Natural killer cell (primary cell): ENCODE data around the gene ZNF543. TPM values are rescaled to one million over a fixed set of nuclear protein-coding genes. Genes with fewer than 3 reads are reported as not detected.

Source experiments
- ATAC-seq, 3 donors: fragments of 150-1000 bp in 2 of 3; fragments of 200-7000 bp in 1 of 3; cut with Tn5 transposase; 1 replicate in 1 of 3; 2 replicates in 2 of 3; pipeline ENCODE4 v1.10.0; 2021; ENCODE audit warnings: mild to moderate bottlenecking in 2 of 3, moderate library complexity in 2 of 3
- DNase-seq, 2 donors: peaks; one replicate each; pipeline versions ENCODE4 v3.0.0 to v3.0.0-alpha.2; 2013 to 2021; ENCODE audit warnings: mixed read lengths in 1 of 2
- H3K27ac ChIP-seq: one replicate; pipeline ENCODE4 v1.5.1; 2013; ENCODE audit warnings: mild to moderate bottlenecking, low read length
- H3K27me3 ChIP-seq: one replicate; pipeline ENCODE4 v1.6.1; 2013; ENCODE audit warnings: low read length; ENCODE audit not compliant: control insufficient read depth, insufficient read depth
- H3K36me3 ChIP-seq: one replicate; pipeline ENCODE4 v1.6.1; 2013; ENCODE audit warnings: low read length; ENCODE audit not compliant: control insufficient read depth, insufficient read depth
- H3K4me1 ChIP-seq: one replicate; pipeline ENCODE4 v1.6.1; 2013; ENCODE audit warnings: low read length; ENCODE audit not compliant: control insufficient read depth, insufficient read depth
- H3K4me3 ChIP-seq: one replicate; pipeline ENCODE4 v1.5.1; 2013; ENCODE audit warnings: low read length
- H3K9me3 ChIP-seq: one replicate; pipeline ENCODE4 v1.6.1; 2013; ENCODE audit warnings: low read length; ENCODE audit not compliant: control insufficient read depth, insufficient read depth
- H3K27ac Mint-ChIP-seq, 2 donors: one replicate each; pipeline ENCODE4 v1.8.0; 2022; ENCODE audit warnings: mild to moderate bottlenecking in 2 of 2, mixed read lengths in 2 of 2, moderate library complexity in 1 of 2
- H3K27me3 Mint-ChIP-seq, 2 donors: one replicate each; pipeline ENCODE4 v1.8.0; 2022; ENCODE audit warnings: low read depth in 2 of 2, mixed read lengths in 2 of 2
- H3K36me3 Mint-ChIP-seq: one replicate; pipeline ENCODE4 v1.8.0; 2022; ENCODE audit warnings: mixed read lengths
- H3K4me1 Mint-ChIP-seq, 2 donors: one replicate each; pipeline ENCODE4 v1.8.0; 2022; ENCODE audit warnings: mixed read lengths in 2 of 2
- H3K4me3 Mint-ChIP-seq: one replicate; pipeline ENCODE4 v1.8.0; 2022; ENCODE audit warnings: mild to moderate bottlenecking, moderate library complexity, mixed read lengths
- H3K9me3 Mint-ChIP-seq, 2 donors: one replicate each; pipeline ENCODE4 v1.8.0; 2022; ENCODE audit warnings: mixed read lengths in 2 of 2
- CTCF ChIP-seq: fragments of 200-600 bp; IDR thresholded peaks from one replicate; pipeline ENCODE4 v1.8.0; 2022; ENCODE audit warnings: antibody characterized with exemption
- WGBS: methylation state at CpG from one replicate; pipeline ENCODE4 v1.1.7; 2013; ENCODE audit warnings: missing lambda C conversion rate; ENCODE audit not compliant: insufficient coverage; 5-methylcytosine and 5-hydroxymethylcytosine counted together
- intact Hi-C: fragments of 100-400 bp; cut with micrococcal nuclease; formaldehyde crosslinking; loops from one replicate; pipeline ENCODE4 v1.14.2; 2022
- total RNA-seq, 4 donors: library from RNA; stranded (reverse); fragments of 120-200 nt in 1 of 4; gene quantifications; one replicate each; pipeline versions ENCODE4 v1.2.3 to v1.2.4, GENCODE V29; 2013 to 2022

The ZNF543 gene
- total RNA-seq, 3 donors from 2014 or later (not counting 1 experiment from before 2014, with no cell fraction given) = 4.7 to 7.2 (median 5.9) TPM

- ATAC-seq (no peak), DNase-seq (no peak)
- no peak for TF ChIP-seq CTCF
- peaks cover 4 to 10% of the 10 kb centered on the region in 2 donors for H3K27me3 Mint-ChIP-seq
- peak overlapping the region; percentile 95 to 97 for H3K27ac Mint-ChIP-seq
- Histone ChIP-seq H3K27ac (no peak overlapping the region), H3K36me3 (peaks cover 33% of the 10 kb centered on the region), H3K9me3 (peaks cover 32% of the 10 kb centered on the region), H3K27me3 (no peaks in the 10 kb centered on the region), H3K4me3 (peak overlapping the region; percentile 91), H3K4me1 (peaks cover 17% of the 10 kb centered on the region)
- H3K4me3 Mint-ChIP-seq = peak overlapping the region; percentile 98
- intact Hi-C loops = loop anchor here (1.0 to 5.0 kb wide), 6 partner anchors 11 to 111 kb away; partner anchors contain the start of genes TRAPPC2B, ZNF17, ZNF460 and ZNF543
- WGBS = 24% methylated on average over 7 of the region's 7 CpGs
- peaks cover 32 to 33% of the 10 kb centered on the region in 2 donors for H3K4me1 Mint-ChIP-seq
- H3K9me3 Mint-ChIP-seq = peaks cover 9 to 20% of the 10 kb centered on the region in 2 donors
- H3K36me3 Mint-ChIP-seq = peaks cover 49% of the 10 kb centered on the region
Measured at GRCh38 chr19:57351867-57352266, 31.6 kb downstream of the ZNF543 start.

- Mint-ChIP-seq H3K9me3 (peaks cover 9 to 20% of the 10 kb centered on the region in 2 donors), H3K27me3 (no peaks in the 10 kb centered on the region), H3K27ac (no peak overlapping the region), H3K4me3 (no peak overlapping the region), H3K4me1 (peaks cover 27 to 29% of the 10 kb centered on the region in 2 donors), H3K36me3 (peaks cover 63% of the 10 kb centered on the region)
- Histone ChIP-seq H3K36me3 (peaks cover 36% of the 10 kb centered on the region), H3K4me1 (peaks cover 12% of the 10 kb centered on the region), H3K27me3 (no peaks in the 10 kb centered on the region), H3K4me3 (no peak overlapping the region), H3K9me3 (peaks cover 56% of the 10 kb centered on the region), H3K27ac (no peak overlapping the region)
- intact Hi-C loops = no loop called here
- 93% methylated on average over 3 of the region's 4 CpGs for WGBS
- no peak for TF ChIP-seq CTCF
- ATAC-seq (no peak), DNase-seq (no peak)
Measured at GRCh38 chr19:57355916-57356315, 35.6 kb downstream of the ZNF543 start.

- no peak for TF ChIP-seq CTCF
- H3K9me3 ChIP-seq = peaks cover 57% of the 10 kb centered on the region
- WGBS = 97% methylated on average over 5 of the region's 5 CpGs
- intact Hi-C loops = no loop called here
- H3K27ac Mint-ChIP-seq = no peak overlapping the region
- H3K27me3 ChIP-seq = no peaks in the 10 kb centered on the region
- peaks cover 12 to 14% of the 10 kb centered on the region in 2 donors for H3K4me1 Mint-ChIP-seq
- no peak for ATAC-seq
- no peak overlapping the region for H3K27ac ChIP-seq
- no peak overlapping the region for H3K4me3 ChIP-seq
- peaks cover 36% of the 10 kb centered on the region for H3K36me3 ChIP-seq
- no peak overlapping the region for H3K4me3 Mint-ChIP-seq
- H3K9me3 Mint-ChIP-seq = peaks cover 9 to 14% of the 10 kb centered on the region in 2 donors
- no peaks in the 10 kb centered on the region for H3K4me1 ChIP-seq
- H3K36me3 Mint-ChIP-seq = peaks cover 51% of the 10 kb centered on the region
- no peak for DNase-seq
- H3K27me3 Mint-ChIP-seq = no peaks in the 10 kb centered on the region
Measured at GRCh38 chr19:57357406-57357805, 37.1 kb downstream of the ZNF543 start.

- H3K4me3 ChIP-seq = no peak overlapping the region
- peaks cover 29% of the 10 kb centered on the region for H3K36me3 ChIP-seq
- no peak overlapping the region for H3K27ac ChIP-seq
- intact Hi-C loops = no loop called here
- H3K4me1 Mint-ChIP-seq = peaks cover 16 to 18% of the 10 kb centered on the region in 2 donors
- DNase-seq (no peak), ATAC-seq (no peak)
- peaks cover 13% of the 10 kb centered on the region for H3K4me1 ChIP-seq
- H3K27me3 ChIP-seq = no peaks in the 10 kb centered on the region
- H3K27ac Mint-ChIP-seq = no peak overlapping the region
- H3K36me3 Mint-ChIP-seq = peaks cover 47% of the 10 kb centered on the region
- H3K4me3 Mint-ChIP-seq = no peak overlapping the region
- no peak for TF ChIP-seq CTCF
- peaks cover 55% of the 10 kb centered on the region for H3K9me3 ChIP-seq
- no peaks in the 10 kb centered on the region for H3K27me3 Mint-ChIP-seq
- peaks cover 7 to 11% of the 10 kb centered on the region in 2 donors for H3K9me3 Mint-ChIP-seq
Measured at GRCh38 chr19:57359300-57359699, 39.0 kb downstream of the ZNF543 start.
